MCF 10A (cell line): ENCODE data around the gene METTL26. TPM values are rescaled to one million over a fixed set of nuclear protein-coding genes. Genes with fewer than 3 reads are reported as not detected.

Experiments
- BruUV-seq: library from RNA; stranded (reverse); fragments of 400-500 nt; replicated peaks from 2 replicates; lab custom pipeline; 2021; lab: Mats Ljungman, UMichigan
- CTCF ChIA-PET: fragments of 300-600 bp; sonication (Branson Sonifier 250); formaldehyde crosslinking; extraction: SDS; loops from one replicate; lab custom pipeline; 2021; ENCODE audit warnings: antibody characterized with exemption, inconsistent platforms; lab: Yijun Ruan, JAX
- POLR2A ChIA-PET: fragments of 300-600, 350-650 bp; sonication (Branson Sonifier 250); formaldehyde crosslinking; extraction: SDS; loops from one replicate; lab custom pipeline; 2020; ENCODE audit warnings: antibody characterized with exemption, inconsistent platforms; lab: Yijun Ruan, JAX
- DNase-seq: peaks from one replicate; pipeline ENCODE4 v3.0.0-alpha.2; 2018; ENCODE audit not compliant: unreplicated experiment
- H3K27ac Mint-ChIP-seq: one replicate; pipeline ENCODE4 v1.8.0; 2022; ENCODE audit warnings: mild to moderate bottlenecking, low read depth, mixed read lengths; ENCODE audit not compliant: unreplicated experiment
- H3K27me3 Mint-ChIP-seq: one replicate; pipeline ENCODE4 v1.8.0; 2022; ENCODE audit warnings: mixed read lengths; ENCODE audit not compliant: insufficient read depth, unreplicated experiment
- H3K36me3 Mint-ChIP-seq: one replicate; pipeline ENCODE4 v1.8.0; 2022; ENCODE audit warnings: mild to moderate bottlenecking, moderate library complexity, mixed read lengths; ENCODE audit not compliant: insufficient read depth, unreplicated experiment
- H3K4me1 Mint-ChIP-seq: one replicate; pipeline ENCODE4 v1.8.0; 2022; ENCODE audit warnings: mixed read lengths; ENCODE audit not compliant: insufficient read depth, unreplicated experiment
- H3K4me3 Mint-ChIP-seq: one replicate; pipeline ENCODE4 v1.8.0; 2022; ENCODE audit warnings: mild to moderate bottlenecking, moderate library complexity, mixed read lengths; ENCODE audit not compliant: unreplicated experiment
- H3K9me3 Mint-ChIP-seq: one replicate; pipeline ENCODE4 v1.8.0; 2022; ENCODE audit warnings: mixed read lengths; ENCODE audit not compliant: unreplicated experiment
- intact Hi-C: fragments of 100-400 bp; cut with micrococcal nuclease; formaldehyde crosslinking; loops from 2 replicates; pipeline ENCODE4 v1.14.1; 2022
- total RNA-seq: library from RNA; stranded (reverse); gene quantifications from 2 replicates; pipeline ENCODE4 v1.2.3, GENCODE V29; 2022
- TF ChIP-seq, protein P1 (sequence below): fragments of 200-600 bp; IDR thresholded peaks from one replicate; pipeline ENCODE4 v1.8.0; 2022; ENCODE audit warnings: antibody characterized with exemption, mild to moderate bottlenecking; ENCODE audit not compliant: unreplicated experiment

The METTL26 gene
- total RNA-seq, 1 experiment from 2014 or later = 106 TPM

DNA sequence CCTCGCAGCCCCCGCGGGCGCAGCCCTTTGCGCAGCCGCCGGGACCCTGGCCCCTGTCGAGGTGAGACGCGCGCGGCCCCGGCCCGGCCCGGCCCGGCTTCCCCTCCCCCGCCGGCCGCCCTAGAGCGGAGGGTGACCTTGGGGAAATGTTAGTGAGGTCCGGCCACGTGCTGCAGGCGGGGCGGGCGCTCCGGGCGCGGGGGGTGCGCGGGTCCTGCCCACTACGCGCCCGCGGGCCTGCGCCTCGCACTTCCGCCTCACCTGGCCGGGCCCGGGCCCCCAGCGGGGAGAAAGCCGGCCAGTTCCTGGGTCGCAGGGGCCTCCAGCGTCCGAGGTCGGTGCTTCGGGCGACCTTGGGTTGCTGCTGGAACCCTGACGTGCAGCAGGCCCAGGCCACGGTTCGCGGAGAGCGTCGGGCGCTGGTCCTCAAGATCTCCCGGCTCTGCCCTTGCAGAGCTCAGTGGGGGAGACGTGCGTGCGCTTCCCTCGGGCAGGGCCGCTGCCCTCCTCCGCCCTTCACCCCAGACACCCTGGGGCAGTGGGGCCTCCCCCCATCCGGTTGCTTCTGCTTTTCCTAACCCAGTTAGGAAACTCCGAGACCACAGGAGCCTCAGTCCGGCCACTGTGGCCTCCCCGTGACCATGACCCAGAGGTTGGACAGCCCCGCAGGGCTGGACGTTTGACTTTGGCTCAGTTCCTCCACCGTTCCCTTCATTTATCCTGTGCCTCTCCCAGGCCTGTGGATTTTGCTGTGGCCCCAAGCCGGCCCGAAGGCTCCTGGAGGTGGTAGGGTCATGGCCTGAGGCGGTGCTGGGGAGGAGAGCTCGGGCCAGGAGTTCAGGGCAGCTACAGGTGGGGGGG lies 6.3 kb upstream of the METTL26 start:
- ChIA-PET CTCF (interaction anchor here (0.6 to 1.0 kb wide), 6 partner anchors 9 to 703 kb away, joined by 3 to 4 read pairs (median 3); partner anchors contain the start of gene RHOT2), POLR2A (interaction anchor here (0.6 to 2.2 kb wide), 15 partner anchors 15 to 116 kb away, joined by 3 to 26 read pairs (median 4); partner anchors contain the start of genes CAPN15, RHBDL1, RHOT2 and STUB1)
- DNase-seq = peak; percentile 36
- TF ChIP-seq, protein P1, sequence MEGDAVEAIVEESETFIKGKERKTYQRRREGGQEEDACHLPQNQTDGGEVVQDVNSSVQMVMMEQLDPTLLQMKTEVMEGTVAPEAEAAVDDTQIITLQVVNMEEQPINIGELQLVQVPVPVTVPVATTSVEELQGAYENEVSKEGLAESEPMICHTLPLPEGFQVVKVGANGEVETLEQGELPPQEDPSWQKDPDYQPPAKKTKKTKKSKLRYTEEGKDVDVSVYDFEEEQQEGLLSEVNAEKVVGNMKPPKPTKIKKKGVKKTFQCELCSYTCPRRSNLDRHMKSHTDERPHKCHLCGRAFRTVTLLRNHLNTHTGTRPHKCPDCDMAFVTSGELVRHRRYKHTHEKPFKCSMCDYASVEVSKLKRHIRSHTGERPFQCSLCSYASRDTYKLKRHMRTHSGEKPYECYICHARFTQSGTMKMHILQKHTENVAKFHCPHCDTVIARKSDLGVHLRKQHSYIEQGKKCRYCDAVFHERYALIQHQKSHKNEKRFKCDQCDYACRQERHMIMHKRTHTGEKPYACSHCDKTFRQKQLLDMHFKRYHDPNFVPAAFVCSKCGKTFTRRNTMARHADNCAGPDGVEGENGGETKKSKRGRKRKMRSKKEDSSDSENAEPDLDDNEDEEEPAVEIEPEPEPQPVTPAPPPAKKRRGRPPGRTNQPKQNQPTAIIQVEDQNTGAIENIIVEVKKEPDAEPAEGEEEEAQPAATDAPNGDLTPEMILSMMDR = no peak
- intact Hi-C loops = no loop called here
- Mint-ChIP-seq H3K27ac (peak overlapping the region; percentile 59), H3K36me3 (peaks cover 28% of the 10 kb centered on the region), H3K4me3 (peak overlapping the region; percentile 77), H3K9me3 (no peaks in the 10 kb centered on the region), H3K4me1 (peaks cover 11% of the 10 kb centered on the region), H3K27me3 (no peaks in the 10 kb centered on the region)
- no TSS peak for BruUV-seq

DNA sequence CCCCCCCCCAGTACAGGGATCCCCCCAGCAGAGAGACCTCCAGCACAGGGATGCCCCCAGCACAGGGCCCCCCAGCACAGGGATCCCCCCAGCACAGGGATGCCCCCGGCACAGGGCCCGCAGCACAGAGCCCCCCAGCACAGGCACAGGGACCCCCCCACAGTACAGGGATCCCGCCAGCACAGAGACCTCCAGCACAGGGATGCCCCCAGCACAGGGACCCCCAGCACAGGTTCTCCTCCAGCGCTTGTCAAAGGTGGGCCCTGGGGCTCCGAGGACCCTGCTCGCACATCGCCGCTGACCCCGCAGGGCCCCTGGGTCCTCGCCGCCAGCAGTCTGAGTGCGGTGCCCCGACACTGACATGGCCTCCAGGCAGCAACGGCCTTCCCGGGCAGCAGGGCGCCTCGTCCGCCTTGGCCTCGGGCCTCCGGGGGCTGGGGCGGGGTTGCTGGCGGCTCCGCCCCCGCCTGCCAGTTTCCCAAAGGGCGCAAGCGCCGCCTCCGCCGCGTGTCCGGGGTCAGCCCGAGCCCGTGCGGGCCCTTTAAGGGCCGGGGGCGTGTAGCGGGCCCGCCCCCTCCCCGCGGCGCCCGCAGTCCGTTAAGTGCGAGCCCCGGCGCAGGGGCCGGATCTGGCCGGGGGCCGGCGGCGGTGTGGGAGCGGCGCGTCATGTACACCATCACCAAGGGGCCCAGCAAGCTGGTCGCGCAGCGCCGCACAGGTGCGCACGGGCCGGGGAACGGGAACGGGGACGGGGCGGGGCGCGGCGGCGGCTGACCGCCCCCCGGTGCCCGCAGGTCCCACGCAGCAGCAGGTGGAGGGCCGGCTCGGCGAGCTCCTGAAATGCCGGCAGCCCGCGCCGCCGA lies 5.5 kb upstream of the METTL26 start, which contains the start of gene MCRIP2:
Gene MCRIP2 (plus strand): TSS at position 503 of the 863 bp plus-strand sequence. CDS start 164 bp downstream, at position 667.
- Mint-ChIP-seq H3K9me3 (no peaks in the 10 kb centered on the region), H3K27me3 (no peaks in the 10 kb centered on the region), H3K4me1 (peaks cover 11% of the 10 kb centered on the region), H3K36me3 (peaks cover 32% of the 10 kb centered on the region), H3K4me3 (peak within 1 kb of the TSS; percentile 77), H3K27ac (peak within 1 kb of the TSS; percentile 59)
- ChIA-PET POLR2A (interaction anchor here (0.6 to 2.2 kb wide), 15 partner anchors 14 to 115 kb away, joined by 3 to 26 read pairs (median 4); partner anchors contain the start of genes CAPN15, RHBDL1, RHOT2 and STUB1), CTCF (interaction anchor here (0.6 to 1.5 kb wide), 4 partner anchors 21 to 71 kb away, joined by 3 to 4 read pairs (median 4); no protein-coding TSS in a partner anchor)
- no TSS peak for BruUV-seq
- DNase-seq = peak; percentile 80
- TF ChIP-seq, protein P1 = no peak
- intact Hi-C loops = no loop called here

DNA sequence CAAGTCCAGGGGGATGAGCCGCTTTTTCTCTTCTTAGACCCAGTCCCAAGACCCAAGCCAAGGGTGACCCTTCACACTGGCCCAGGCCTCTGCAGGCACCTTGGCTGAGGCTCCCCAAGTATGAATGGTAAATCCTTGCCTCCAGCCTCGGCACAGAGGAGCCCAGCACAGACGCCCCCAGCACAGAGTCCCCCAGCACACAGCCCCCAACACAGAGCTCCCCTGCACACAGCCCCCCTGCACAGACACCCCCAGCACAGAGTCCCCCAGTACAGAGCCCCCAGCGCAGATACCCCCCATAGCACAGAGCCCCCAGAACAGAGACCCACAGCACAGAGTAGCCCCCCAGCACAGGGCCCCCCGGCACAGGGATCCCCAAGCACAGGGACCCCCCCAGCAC lies 4.5 kb upstream of the METTL26 start:
- Mint-ChIP-seq H3K4me3 (peak overlapping the region; percentile 77), H3K9me3 (no peaks in the 10 kb centered on the region), H3K4me1 (peaks cover 11% of the 10 kb centered on the region), H3K27ac (no peak overlapping the region), H3K36me3 (peaks cover 32% of the 10 kb centered on the region), H3K27me3 (no peaks in the 10 kb centered on the region)
- CTCF ChIA-PET = interaction anchor here (1.5 kb wide), 1 partner anchor 48 kb away, joined by 4 read pairs; no protein-coding TSS in a partner anchor
- TF ChIP-seq, protein P1 = no peak
- intact Hi-C loops = no loop called here
- POLR2A ChIA-PET = interaction anchor here (1.3 kb wide), 1 partner anchor 52 kb away, joined by 3 read pairs; no protein-coding TSS in a partner anchor
- BruUV-seq = no TSS peak
- DNase-seq = no peak
